HepG2 (cell line): ENCODE results near the gene ZNF652. TPM values are rescaled to one million over a fixed set of nuclear protein-coding genes. Genes with fewer than 3 reads are reported as not detected.

Experiments
- CBX1 ChIP-seq: IDR thresholded peaks from one replicate; pipeline ENCODE4 v1.6.1; 2016; ENCODE audit warnings: antibody characterized with exemption, low read depth
- GATAD1 ChIP-seq: IDR thresholded peaks from 2 replicates; pipeline ENCODE4 v1.6.1; 2016; ENCODE audit warnings: missing genetic modification reagents, missing compliant biosample characterization
- GFI1 ChIP-seq: sonication (generic); formaldehyde crosslinking; IDR thresholded peaks from 2 replicates; pipeline ENCODE4 v1.5.0; 2020; ENCODE audit warnings: missing genetic modification reagents, mild to moderate bottlenecking, borderline replicate concordance
- HMG20B ChIP-seq: conservative IDR thresholded peaks from 2 replicates; pipeline ENCODE4 v1.6.1; 2016; ENCODE audit warnings: missing genetic modification reagents, missing compliant biosample characterization
- IRX3 ChIP-seq: sonication (generic); formaldehyde crosslinking; IDR thresholded peaks from 2 replicates; pipeline ENCODE4 v1.8.1; 2023; ENCODE audit warnings: mild to moderate bottlenecking, low read depth, missing genetic modification reagents, borderline replicate concordance
- ISL2 ChIP-seq: sonication (generic); formaldehyde crosslinking; IDR thresholded peaks from 2 replicates; pipeline ENCODE4 v1.5.0; 2020; ENCODE audit warnings: missing genetic modification reagents
- KAT8 ChIP-seq: IDR thresholded peaks from 2 replicates; pipeline ENCODE4 v1.6.1; 2016; ENCODE audit warnings: missing genetic modification reagents, missing compliant biosample characterization
- KDM1A ChIP-seq: IDR thresholded peaks from 2 replicates; pipeline ENCODE4 v1.6.1; 2016; ENCODE audit warnings: missing compliant biosample characterization
- MBD4 ChIP-seq: IDR thresholded peaks from 2 replicates; pipeline ENCODE4 v1.6.1; 2012; ENCODE audit warnings: low read length, inconsistent platforms, borderline replicate concordance
- PHF20 ChIP-seq: sonication (generic); formaldehyde crosslinking; IDR thresholded peaks from 2 replicates; pipeline ENCODE4 v1.5.0; 2020; ENCODE audit warnings: mild to moderate bottlenecking, missing genetic modification reagents
- PHF8 ChIP-seq: sonication (generic); formaldehyde crosslinking; IDR thresholded peaks from 2 replicates; pipeline ENCODE4 v1.5.0; 2020; ENCODE audit warnings: missing genetic modification reagents
- SMARCC2 ChIP-seq: fragments of 450-650 bp; IDR thresholded peaks from 2 replicates; pipeline ENCODE4 v1.6.1; 2017; ENCODE audit warnings: antibody characterized with exemption, mild to moderate bottlenecking
- SMARCE1 ChIP-seq: fragments of 450-650 bp; IDR thresholded peaks from 2 replicates; pipeline ENCODE4 v1.6.1; 2017; ENCODE audit warnings: borderline replicate concordance
- SRY ChIP-seq: sonication (generic); formaldehyde crosslinking; IDR thresholded peaks from 2 replicates; pipeline ENCODE4 v1.8.0; 2022; ENCODE audit warnings: mild to moderate bottlenecking, missing genetic modification reagents
- THYN1 ChIP-seq: sonication (generic); formaldehyde crosslinking; IDR thresholded peaks from 2 replicates; pipeline ENCODE4 v1.8.1; 2023; ENCODE audit warnings: low read depth, mild to moderate bottlenecking, moderate library complexity, missing genetic modification reagents, borderline replicate concordance
- ZFP41 ChIP-seq: sonication (generic); formaldehyde crosslinking; IDR thresholded peaks from 2 replicates; pipeline ENCODE4 v1.4.0; 2020; ENCODE audit warnings: mild to moderate bottlenecking, missing genetic modification reagents, borderline replicate concordance
- ZKSCAN5 ChIP-seq: sonication (generic); formaldehyde crosslinking; IDR thresholded peaks from 2 replicates; pipeline ENCODE4 v1.5.1; 2020; ENCODE audit warnings: mild to moderate bottlenecking, missing genetic modification reagents
- ZNF138 ChIP-seq: sonication (generic); formaldehyde crosslinking; IDR thresholded peaks from 2 replicates; pipeline ENCODE4 v1.5.0; 2020; ENCODE audit warnings: mild to moderate bottlenecking, low read depth, missing genetic modification reagents
- ZNF331 ChIP-seq: sonication (generic); formaldehyde crosslinking; IDR thresholded peaks from 2 replicates; pipeline ENCODE4 v1.4.0; 2020; ENCODE audit warnings: missing genetic modification reagents
- ZNF619 ChIP-seq: sonication (generic); formaldehyde crosslinking; IDR thresholded peaks from 2 replicates; pipeline ENCODE4 v1.4.0; 2020; ENCODE audit warnings: mild to moderate bottlenecking, missing genetic modification reagents
- ZNF670 ChIP-seq: sonication (generic); formaldehyde crosslinking; IDR thresholded peaks from 2 replicates; pipeline ENCODE4 v1.8.0; 2022; ENCODE audit warnings: mild to moderate bottlenecking, missing genetic modification reagents, borderline replicate concordance
- ZNF879 ChIP-seq: sonication (generic); formaldehyde crosslinking; IDR thresholded peaks from 2 replicates; pipeline ENCODE4 v1.8.1; 2023; ENCODE audit warnings: missing genetic modification reagents
- polyA plus RNA-seq, 8 experiments: library from polyadenylated mRNA; depleted of rRNA in 3 of 8; stranded (reverse) in 7 of 8; unstranded in 1 of 8; fragments of >200 nt; fragmentation: Illumina TruSeq in 4 of 8; extraction: Trizol in 4 of 8; gene quantifications; 2 replicates each; pipeline versions ENCODE4 v1.2.1 to v1.2.3, GENCODE V29; 2011 to 2016; ENCODE audit warnings: low read depth in 4 of 8, missing spikeins in 1 of 8, mixed read lengths in 1 of 8; ENCODE audit not compliant: insufficient read depth in 1 of 8
- total RNA-seq, 5 experiments: library from RNA; depleted of rRNA; stranded (reverse); fragments of >200 nt; fragmentation: Illumina TruSeq; extraction: Trizol; gene quantifications; 2 replicates each; pipeline ENCODE4 v1.2.3, GENCODE V29; 2016; ENCODE audit warnings: low read depth in 1 of 5
- TF ChIP-seq, protein P1 (sequence below): sonication (generic); formaldehyde crosslinking; IDR thresholded peaks from 2 replicates; pipeline ENCODE4 v1.4.0; 2020; ENCODE audit warnings: missing genetic modification reagents
- TF ChIP-seq, protein P2 (sequence below): conservative IDR thresholded peaks from 2 replicates; pipeline ENCODE4 v1.6.1; 2018; ENCODE audit warnings: missing genetic modification reagents
- TF ChIP-seq, protein P3 (sequence below): sonication (generic); formaldehyde crosslinking; IDR thresholded peaks from 2 replicates; pipeline ENCODE4 v1.5.1; 2020; ENCODE audit warnings: missing genetic modification reagents, mild to moderate bottlenecking, borderline replicate concordance

The ZNF652 gene
- total and polyA plus RNA-seq, 2 of the 13 experiments (the other 11 are each of a cell fraction or from before 2014, with no cell fraction given), result 16.2 to 30.2 TPM

DNA sequence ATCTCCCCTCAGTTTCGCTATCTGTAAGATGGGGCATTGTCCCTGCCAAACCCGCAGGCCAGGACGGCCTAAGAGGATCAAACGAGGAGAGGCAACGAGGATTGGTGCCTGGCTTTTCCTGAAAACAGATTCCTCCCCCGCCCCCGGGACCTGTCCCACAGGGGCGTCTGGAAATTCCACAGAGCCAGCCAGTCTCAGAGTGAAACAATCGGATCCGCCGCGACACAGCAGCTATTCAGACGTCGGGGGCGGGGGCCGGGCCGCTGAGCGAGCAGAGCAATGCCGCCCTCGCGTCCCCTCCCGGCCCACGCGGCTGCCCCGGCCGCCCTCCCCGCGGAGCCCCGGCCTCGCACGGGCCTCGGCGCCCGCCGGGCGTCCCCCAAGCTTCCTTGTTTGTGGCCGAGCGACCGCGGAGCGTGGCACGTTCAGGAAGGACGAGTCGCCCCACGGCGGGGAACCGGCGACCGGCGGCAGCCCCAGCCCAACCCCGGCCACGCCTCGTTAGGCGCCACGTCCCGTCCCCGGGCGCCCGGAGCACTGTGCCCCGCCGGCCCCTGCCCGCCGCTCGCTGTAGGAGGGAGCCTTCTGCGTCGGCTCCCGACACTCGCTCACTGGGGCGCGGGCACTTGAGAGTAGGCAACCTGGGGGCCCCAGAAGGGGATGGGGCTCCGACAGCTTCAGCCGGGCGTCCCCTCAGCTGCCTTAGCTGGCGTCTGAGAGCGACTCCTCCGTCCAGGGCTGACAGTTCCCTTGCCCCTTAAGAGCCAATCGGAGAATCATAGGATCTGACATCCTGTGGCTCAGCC lies 101.8 kb downstream of the ZNF652 start (continued):
- TF ChIP-seq, protein P1, sequence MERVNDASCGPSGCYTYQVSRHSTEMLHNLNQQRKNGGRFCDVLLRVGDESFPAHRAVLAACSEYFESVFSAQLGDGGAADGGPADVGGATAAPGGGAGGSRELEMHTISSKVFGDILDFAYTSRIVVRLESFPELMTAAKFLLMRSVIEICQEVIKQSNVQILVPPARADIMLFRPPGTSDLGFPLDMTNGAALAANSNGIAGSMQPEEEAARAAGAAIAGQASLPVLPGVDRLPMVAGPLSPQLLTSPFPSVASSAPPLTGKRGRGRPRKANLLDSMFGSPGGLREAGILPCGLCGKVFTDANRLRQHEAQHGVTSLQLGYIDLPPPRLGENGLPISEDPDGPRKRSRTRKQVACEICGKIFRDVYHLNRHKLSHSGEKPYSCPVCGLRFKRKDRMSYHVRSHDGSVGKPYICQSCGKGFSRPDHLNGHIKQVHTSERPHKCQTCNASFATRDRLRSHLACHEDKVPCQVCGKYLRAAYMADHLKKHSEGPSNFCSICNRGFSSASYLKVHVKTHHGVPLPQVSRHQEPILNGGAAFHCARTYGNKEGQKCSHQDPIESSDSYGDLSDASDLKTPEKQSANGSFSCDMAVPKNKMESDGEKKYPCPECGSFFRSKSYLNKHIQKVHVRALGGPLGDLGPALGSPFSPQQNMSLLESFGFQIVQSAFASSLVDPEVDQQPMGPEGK (CRISPR knock-in tag), result 0 out of 2 replicates have a peak, but pooled peaks have one; percentile 24
- TF ChIP-seq GFI1 (CRISPR knock-in tag), result 0 out of 2 replicates have a peak, but pooled peaks have one; percentile 29
- no peak for TF ChIP-seq ZNF619 (CRISPR knock-in tag)
- no peak for TF ChIP-seq IRX3
- TF ChIP-seq SMARCC2, result no peak
- no peak for TF ChIP-seq ISL2 (CRISPR knock-in tag)
- no peak for TF ChIP-seq SMARCE1
- no peak for TF ChIP-seq ZNF138
- TF ChIP-seq PHF20, result no peak
- no peak for TF ChIP-seq SRY
- TF ChIP-seq KAT8 (CRISPR knock-in tag), result no peak
- TF ChIP-seq, protein P2, sequence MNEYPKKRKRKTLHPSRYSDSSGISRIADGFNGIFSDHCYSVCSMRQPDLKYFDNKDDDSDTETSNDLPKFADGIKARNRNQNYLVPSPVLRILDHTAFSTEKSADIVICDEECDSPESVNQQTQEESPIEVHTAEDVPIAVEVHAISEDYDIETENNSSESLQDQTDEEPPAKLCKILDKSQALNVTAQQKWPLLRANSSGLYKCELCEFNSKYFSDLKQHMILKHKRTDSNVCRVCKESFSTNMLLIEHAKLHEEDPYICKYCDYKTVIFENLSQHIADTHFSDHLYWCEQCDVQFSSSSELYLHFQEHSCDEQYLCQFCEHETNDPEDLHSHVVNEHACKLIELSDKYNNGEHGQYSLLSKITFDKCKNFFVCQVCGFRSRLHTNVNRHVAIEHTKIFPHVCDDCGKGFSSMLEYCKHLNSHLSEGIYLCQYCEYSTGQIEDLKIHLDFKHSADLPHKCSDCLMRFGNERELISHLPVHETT (CRISPR knock-in tag), result no peak
- TF ChIP-seq MBD4, result no peak
- no peak for TF ChIP-seq PHF8
- no peak for TF ChIP-seq GATAD1
- no peak for TF ChIP-seq ZFP41 (CRISPR knock-in tag)
- TF ChIP-seq CBX1, result no peak
- no peak for TF ChIP-seq THYN1 (CRISPR knock-in tag)
- TF ChIP-seq, protein P3, sequence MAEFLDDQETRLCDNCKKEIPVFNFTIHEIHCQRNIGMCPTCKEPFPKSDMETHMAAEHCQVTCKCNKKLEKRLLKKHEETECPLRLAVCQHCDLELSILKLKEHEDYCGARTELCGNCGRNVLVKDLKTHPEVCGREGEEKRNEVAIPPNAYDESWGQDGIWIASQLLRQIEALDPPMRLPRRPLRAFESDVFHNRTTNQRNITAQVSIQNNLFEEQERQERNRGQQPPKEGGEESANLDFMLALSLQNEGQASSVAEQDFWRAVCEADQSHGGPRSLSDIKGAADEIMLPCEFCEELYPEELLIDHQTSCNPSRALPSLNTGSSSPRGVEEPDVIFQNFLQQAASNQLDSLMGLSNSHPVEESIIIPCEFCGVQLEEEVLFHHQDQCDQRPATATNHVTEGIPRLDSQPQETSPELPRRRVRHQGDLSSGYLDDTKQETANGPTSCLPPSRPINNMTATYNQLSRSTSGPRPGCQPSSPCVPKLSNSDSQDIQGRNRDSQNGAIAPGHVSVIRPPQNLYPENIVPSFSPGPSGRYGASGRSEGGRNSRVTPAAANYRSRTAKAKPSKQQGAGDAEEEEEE (CRISPR knock-in tag), result no peak
- TF ChIP-seq ZNF670 (CRISPR knock-in tag), result no peak
- TF ChIP-seq HMG20B (CRISPR knock-in tag), result no peak
- TF ChIP-seq ZKSCAN5, result no peak
- TF ChIP-seq ZNF331 (CRISPR knock-in tag), result no peak
- TF ChIP-seq ZNF879, result no peak
- TF ChIP-seq KDM1A (CRISPR knock-in tag), result peak; percentile 94; the same call in 1 of the 2 replicates
